ENCODE measurements around the gene L3MBTL3. TPM values are rescaled to one million over a fixed set of nuclear protein-coding genes. Genes with fewer than 3 reads are reported as not detected.

The L3MBTL3 gene
- total RNA-seq, 1 experiment from 2014 or later: 13.7 TPM

DNA sequence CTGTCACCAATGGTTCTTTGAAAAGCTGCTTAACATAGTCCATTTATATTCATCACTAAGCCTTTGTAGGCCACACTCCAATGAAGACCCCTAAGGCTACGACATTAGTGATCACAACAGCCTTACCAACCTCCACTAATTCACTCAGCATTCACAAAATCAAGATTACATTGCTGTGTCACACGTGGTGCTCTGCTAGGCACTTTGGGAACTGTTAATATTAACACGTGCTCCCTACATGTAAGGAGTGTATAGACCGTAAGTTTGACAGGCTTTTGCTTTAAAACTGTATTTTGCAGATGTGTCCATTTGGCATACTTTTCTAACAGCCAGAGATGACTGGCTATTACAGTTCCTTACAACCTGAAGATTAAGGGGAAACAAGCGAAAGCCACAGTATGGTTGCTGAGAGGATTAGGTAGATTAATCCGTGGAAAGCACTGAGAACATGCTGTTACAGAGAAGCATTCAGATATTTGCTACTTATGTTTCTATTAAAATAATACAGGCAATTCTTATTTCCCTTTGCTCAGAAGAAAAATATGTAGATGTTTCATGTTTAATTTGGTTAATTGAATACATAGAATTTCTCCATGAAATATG lies 134.6 kb downstream of the L3MBTL3 start:
- no peak for TF ChIP-seq FOXP1 (CRISPR knock-in tag; IDR thresholded peaks at IDR 0.05; ENCODE audit: borderline replicate concordance)
- TF ChIP-seq ZNF512 (CRISPR knock-in tag; IDR thresholded peaks at IDR 0.05; ENCODE audit: borderline replicate concordance): no peak
- no peak for TF ChIP-seq OVOL2 (CRISPR knock-in tag; IDR thresholded peaks at IDR 0.05; ENCODE audit: borderline replicate concordance)
- TF ChIP-seq, protein P1, sequence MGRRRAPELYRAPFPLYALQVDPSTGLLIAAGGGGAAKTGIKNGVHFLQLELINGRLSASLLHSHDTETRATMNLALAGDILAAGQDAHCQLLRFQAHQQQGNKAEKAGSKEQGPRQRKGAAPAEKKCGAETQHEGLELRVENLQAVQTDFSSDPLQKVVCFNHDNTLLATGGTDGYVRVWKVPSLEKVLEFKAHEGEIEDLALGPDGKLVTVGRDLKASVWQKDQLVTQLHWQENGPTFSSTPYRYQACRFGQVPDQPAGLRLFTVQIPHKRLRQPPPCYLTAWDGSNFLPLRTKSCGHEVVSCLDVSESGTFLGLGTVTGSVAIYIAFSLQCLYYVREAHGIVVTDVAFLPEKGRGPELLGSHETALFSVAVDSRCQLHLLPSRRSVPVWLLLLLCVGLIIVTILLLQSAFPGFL (CRISPR knock-in tag; IDR thresholded peaks at IDR 0.05; ENCODE audit: borderline replicate concordance): no peak
- TF ChIP-seq, protein P2, sequence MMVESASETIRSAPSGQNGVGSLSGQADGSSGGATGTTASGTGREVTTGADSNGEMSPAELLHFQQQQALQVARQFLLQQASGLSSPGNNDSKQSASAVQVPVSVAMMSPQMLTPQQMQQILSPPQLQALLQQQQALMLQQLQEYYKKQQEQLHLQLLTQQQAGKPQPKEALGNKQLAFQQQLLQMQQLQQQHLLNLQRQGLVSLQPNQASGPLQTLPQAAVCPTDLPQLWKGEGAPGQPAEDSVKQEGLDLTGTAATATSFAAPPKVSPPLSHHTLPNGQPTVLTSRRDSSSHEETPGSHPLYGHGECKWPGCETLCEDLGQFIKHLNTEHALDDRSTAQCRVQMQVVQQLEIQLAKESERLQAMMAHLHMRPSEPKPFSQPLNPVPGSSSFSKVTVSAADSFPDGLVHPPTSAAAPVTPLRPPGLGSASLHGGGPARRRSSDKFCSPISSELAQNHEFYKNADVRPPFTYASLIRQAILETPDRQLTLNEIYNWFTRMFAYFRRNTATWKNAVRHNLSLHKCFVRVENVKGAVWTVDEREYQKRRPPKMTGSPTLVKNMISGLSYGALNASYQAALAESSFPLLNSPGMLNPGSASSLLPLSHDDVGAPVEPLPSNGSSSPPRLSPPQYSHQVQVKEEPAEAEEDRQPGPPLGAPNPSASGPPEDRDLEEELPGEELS (CRISPR knock-in tag; IDR thresholded peaks at IDR 0.05): no peak
- TF ChIP-seq, protein P3, sequence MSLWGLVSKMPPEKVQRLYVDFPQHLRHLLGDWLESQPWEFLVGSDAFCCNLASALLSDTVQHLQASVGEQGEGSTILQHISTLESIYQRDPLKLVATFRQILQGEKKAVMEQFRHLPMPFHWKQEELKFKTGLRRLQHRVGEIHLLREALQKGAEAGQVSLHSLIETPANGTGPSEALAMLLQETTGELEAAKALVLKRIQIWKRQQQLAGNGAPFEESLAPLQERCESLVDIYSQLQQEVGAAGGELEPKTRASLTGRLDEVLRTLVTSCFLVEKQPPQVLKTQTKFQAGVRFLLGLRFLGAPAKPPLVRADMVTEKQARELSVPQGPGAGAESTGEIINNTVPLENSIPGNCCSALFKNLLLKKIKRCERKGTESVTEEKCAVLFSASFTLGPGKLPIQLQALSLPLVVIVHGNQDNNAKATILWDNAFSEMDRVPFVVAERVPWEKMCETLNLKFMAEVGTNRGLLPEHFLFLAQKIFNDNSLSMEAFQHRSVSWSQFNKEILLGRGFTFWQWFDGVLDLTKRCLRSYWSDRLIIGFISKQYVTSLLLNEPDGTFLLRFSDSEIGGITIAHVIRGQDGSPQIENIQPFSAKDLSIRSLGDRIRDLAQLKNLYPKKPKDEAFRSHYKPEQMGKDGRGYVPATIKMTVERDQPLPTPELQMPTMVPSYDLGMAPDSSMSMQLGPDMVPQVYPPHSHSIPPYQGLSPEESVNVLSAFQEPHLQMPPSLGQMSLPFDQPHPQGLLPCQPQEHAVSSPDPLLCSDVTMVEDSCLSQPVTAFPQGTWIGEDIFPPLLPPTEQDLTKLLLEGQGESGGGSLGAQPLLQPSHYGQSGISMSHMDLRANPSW (CRISPR knock-in tag; conservative IDR thresholded peaks at IDR 0.05; ENCODE audit: low read depth): no peak
- no peak for TF ChIP-seq ZNF138 (CRISPR knock-in tag; conservative IDR thresholded peaks at IDR 0.05)
- no peak for TF ChIP-seq EMX1 (CRISPR knock-in tag; IDR thresholded peaks at IDR 0.05)
- TF ChIP-seq, protein P4, sequence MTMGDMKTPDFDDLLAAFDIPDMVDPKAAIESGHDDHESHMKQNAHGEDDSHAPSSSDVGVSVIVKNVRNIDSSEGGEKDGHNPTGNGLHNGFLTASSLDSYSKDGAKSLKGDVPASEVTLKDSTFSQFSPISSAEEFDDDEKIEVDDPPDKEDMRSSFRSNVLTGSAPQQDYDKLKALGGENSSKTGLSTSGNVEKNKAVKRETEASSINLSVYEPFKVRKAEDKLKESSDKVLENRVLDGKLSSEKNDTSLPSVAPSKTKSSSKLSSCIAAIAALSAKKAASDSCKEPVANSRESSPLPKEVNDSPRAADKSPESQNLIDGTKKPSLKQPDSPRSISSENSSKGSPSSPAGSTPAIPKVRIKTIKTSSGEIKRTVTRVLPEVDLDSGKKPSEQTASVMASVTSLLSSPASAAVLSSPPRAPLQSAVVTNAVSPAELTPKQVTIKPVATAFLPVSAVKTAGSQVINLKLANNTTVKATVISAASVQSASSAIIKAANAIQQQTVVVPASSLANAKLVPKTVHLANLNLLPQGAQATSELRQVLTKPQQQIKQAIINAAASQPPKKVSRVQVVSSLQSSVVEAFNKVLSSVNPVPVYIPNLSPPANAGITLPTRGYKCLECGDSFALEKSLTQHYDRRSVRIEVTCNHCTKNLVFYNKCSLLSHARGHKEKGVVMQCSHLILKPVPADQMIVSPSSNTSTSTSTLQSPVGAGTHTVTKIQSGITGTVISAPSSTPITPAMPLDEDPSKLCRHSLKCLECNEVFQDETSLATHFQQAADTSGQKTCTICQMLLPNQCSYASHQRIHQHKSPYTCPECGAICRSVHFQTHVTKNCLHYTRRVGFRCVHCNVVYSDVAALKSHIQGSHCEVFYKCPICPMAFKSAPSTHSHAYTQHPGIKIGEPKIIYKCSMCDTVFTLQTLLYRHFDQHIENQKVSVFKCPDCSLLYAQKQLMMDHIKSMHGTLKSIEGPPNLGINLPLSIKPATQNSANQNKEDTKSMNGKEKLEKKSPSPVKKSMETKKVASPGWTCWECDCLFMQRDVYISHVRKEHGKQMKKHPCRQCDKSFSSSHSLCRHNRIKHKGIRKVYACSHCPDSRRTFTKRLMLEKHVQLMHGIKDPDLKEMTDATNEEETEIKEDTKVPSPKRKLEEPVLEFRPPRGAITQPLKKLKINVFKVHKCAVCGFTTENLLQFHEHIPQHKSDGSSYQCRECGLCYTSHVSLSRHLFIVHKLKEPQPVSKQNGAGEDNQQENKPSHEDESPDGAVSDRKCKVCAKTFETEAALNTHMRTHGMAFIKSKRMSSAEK (CRISPR knock-in tag; IDR thresholded peaks at IDR 0.05; ENCODE audit: borderline replicate concordance): no peak
- no peak for TF ChIP-seq FOXK1 (CRISPR knock-in tag; IDR thresholded peaks at IDR 0.05)
- TF ChIP-seq ZNF263 (CRISPR knock-in tag; IDR thresholded peaks at IDR 0.05; ENCODE audit: low read depth): no peak
- no peak for TF ChIP-seq NFYB (CRISPR knock-in tag; conservative IDR thresholded peaks at IDR 0.05; ENCODE audit: low read depth)
- TF ChIP-seq, protein P5, sequence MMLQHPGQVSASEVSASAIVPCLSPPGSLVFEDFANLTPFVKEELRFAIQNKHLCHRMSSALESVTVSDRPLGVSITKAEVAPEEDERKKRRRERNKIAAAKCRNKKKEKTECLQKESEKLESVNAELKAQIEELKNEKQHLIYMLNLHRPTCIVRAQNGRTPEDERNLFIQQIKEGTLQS (CRISPR knock-in tag; conservative IDR thresholded peaks at IDR 0.05): no peak
- no peak for TF ChIP-seq IRF2 (CRISPR knock-in tag; IDR thresholded peaks at IDR 0.05; ENCODE audit: borderline replicate concordance, low read depth)
- TF ChIP-seq ZBTB21 (CRISPR knock-in tag; IDR thresholded peaks at IDR 0.05; ENCODE audit: borderline replicate concordance): no peak
- TF ChIP-seq SMAD3 (CRISPR knock-in tag; IDR thresholded peaks at IDR 0.05; ENCODE audit: borderline replicate concordance): no peak
- no peak for TF ChIP-seq CTCF (IDR thresholded peaks at IDR 0.05)
- no peak for TF ChIP-seq NFATC4 (CRISPR knock-in tag; IDR thresholded peaks at IDR 0.05)
- ChIA-PET POLR2A (no interaction called here), CTCF (no interaction called here)
- Mint-ChIP-seq H3K27ac (no peak overlapping the region), H3K27me3 (ENCODE audit: low read depth) (no peaks in the 10 kb centered on the region), H3K36me3 (peaks cover under 1% of the 10 kb centered on the region), H3K4me1 (peaks cover 5% of the 10 kb centered on the region), H3K4me3 (no peak overlapping the region), H3K9me3 (peaks cover 1% of the 10 kb centered on the region)
- no peak for DNase-seq (ENCODE audit: low spot score)
- peak; percentile 67 for ATAC-seq
